Measurements from ENCODE around the gene GRM7. TPM values are rescaled to one million over a fixed set of nuclear protein-coding genes. Genes with fewer than 3 reads are reported as not detected.

GRM7 gene
- polyA plus RNA-seq, 3 donors = not detected

- H3K9ac ChIP-seq (ENCODE audit: insufficient read depth, low read length, poor library complexity, severe bottlenecking) = no peak overlapping the region
- H3K36me3 ChIP-seq (replicated peaks in 1 of 2; ENCODE audit: control insufficient read depth in 1 of 2, insufficient read depth in 2 of 2, low read length in 2 of 2) = no peaks in the 10 kb centered on the region
- no peak overlapping the region for H3K27ac ChIP-seq (ENCODE audit: low read depth in 1 of 2, low read length in 2 of 2)
- peaks cover 2% of the 10 kb centered on the region for H3K4me1 Mint-ChIP-seq
- WGBS (ENCODE audit: insufficient coverage) = no CpG with 5 or more reads among the region's 1 CpG
- H2AFZ ChIP-seq (ENCODE audit: insufficient read depth, low read depth, low read length, poor library complexity, severe bottlenecking) = no peak overlapping the region
- no peak overlapping the region for H3K4me3 Mint-ChIP-seq
- no peaks in the 10 kb centered on the region for H3K9me3 ChIP-seq (replicated peaks in 1 of 2; ENCODE audit: control insufficient read depth in 1 of 2, insufficient read depth in 1 of 2, low read length in 2 of 2)
- intact Hi-C loops (cut with micrococcal nuclease) = no loop called here
- DNase-seq = no peak
- no peaks in the 10 kb centered on the region for H3K9me3 Mint-ChIP-seq
- TF ChIP-seq CTCF (IDR thresholded peaks at IDR 0.05) = no peak
- no peaks in the 10 kb centered on the region for H3K79me2 ChIP-seq (ENCODE audit: insufficient read depth, low read length)
- H3K27ac Mint-ChIP-seq = no peak overlapping the region
- no peak overlapping the region for H3K4me3 ChIP-seq (replicated peaks in 1 of 3; ENCODE audit: low read depth in 2 of 3, low read length in 3 of 3)
- peaks cover 0 to 1% (median 0%) of the 10 kb centered on the region in 3 donors for H3K27me3 Mint-ChIP-seq (ENCODE audit: low read depth in 3 of 3)
- no peaks in the 10 kb centered on the region for H3K36me3 Mint-ChIP-seq
- no peaks in the 10 kb centered on the region for H3K4me1 ChIP-seq (ENCODE audit: control insufficient read depth in 1 of 2, insufficient read depth in 2 of 2, low read length in 2 of 2)
- H3K4me2 ChIP-seq (replicated peaks; ENCODE audit: extremely low read depth, low read length, poor library complexity, severe bottlenecking) = no peak overlapping the region
- no peaks in the 10 kb centered on the region for H3K27me3 ChIP-seq (ENCODE audit: control insufficient read depth in 2 of 2, insufficient read depth in 2 of 2, low read length in 2 of 2)
- no peaks in the 10 kb centered on the region for H4K20me1 ChIP-seq (ENCODE audit: insufficient read depth, low read length)
Observed at GRCh38 chr3:7737263-7737662, 876.3 kb downstream of the GRM7 start.

- Histone ChIP-seq H3K4me3 (replicated peaks in 1 of 3; ENCODE audit: low read depth in 2 of 3, low read length in 3 of 3) (no peak overlapping the region), H3K9ac (ENCODE audit: insufficient read depth, low read length, poor library complexity, severe bottlenecking) (no peak overlapping the region), H3K9me3 (replicated peaks in 1 of 2; ENCODE audit: control insufficient read depth in 1 of 2, insufficient read depth in 1 of 2, low read length in 2 of 2) (no peaks in the 10 kb centered on the region), H3K79me2 (ENCODE audit: insufficient read depth, low read length) (no peaks in the 10 kb centered on the region), H2AFZ (ENCODE audit: insufficient read depth, low read depth, low read length, poor library complexity, severe bottlenecking) (no peak overlapping the region), H3K4me1 (ENCODE audit: control insufficient read depth in 1 of 2, insufficient read depth in 2 of 2, low read length in 2 of 2) (no peaks in the 10 kb centered on the region), H4K20me1 (ENCODE audit: insufficient read depth, low read length) (no peaks in the 10 kb centered on the region), H3K27ac (ENCODE audit: low read depth in 1 of 2, low read length in 2 of 2) (no peak overlapping the region), H3K36me3 (replicated peaks in 1 of 2; ENCODE audit: control insufficient read depth in 1 of 2, insufficient read depth in 2 of 2, low read length in 2 of 2) (no peaks in the 10 kb centered on the region), H3K4me2 (replicated peaks; ENCODE audit: extremely low read depth, low read length, poor library complexity, severe bottlenecking) (no peak overlapping the region), H3K27me3 (ENCODE audit: control insufficient read depth in 2 of 2, insufficient read depth in 2 of 2, low read length in 2 of 2) (no peaks in the 10 kb centered on the region)
- H3K4me3 Mint-ChIP-seq = no peak overlapping the region
- H3K9me3 Mint-ChIP-seq = peaks cover 0 to 2% (median 0%) of the 10 kb centered on the region in 7 donors
- no peaks in the 10 kb centered on the region for H3K36me3 Mint-ChIP-seq
- no peak for TF ChIP-seq CTCF (IDR thresholded peaks at IDR 0.05)
- peaks cover 0 to 5% (median 0%) of the 10 kb centered on the region in 3 donors for H3K27me3 Mint-ChIP-seq (ENCODE audit: low read depth in 3 of 3)
- no peak overlapping the region for H3K27ac Mint-ChIP-seq
- H3K4me1 Mint-ChIP-seq = peaks cover 2% of the 10 kb centered on the region
- WGBS (ENCODE audit: insufficient coverage) = no CpG with 5 or more reads among the region's 2 CpGs
- no peak for DNase-seq
- intact Hi-C loops (cut with micrococcal nuclease) = no loop called here
Observed at GRCh38 chr3:7739754-7740153, 878.8 kb downstream of the GRM7 start.

Data from CD14-positive monocyte (primary cell).